GM12864 (cell line): ENCODE results near the gene BRIP1.

ENCODE experiments used
- DNase-seq: peaks from one replicate; pipeline ENCODE4 v3.0.0-alpha.2; 2011; ENCODE audit warnings: low read depth
- H3K4me3 ChIP-seq: 2 replicates; pipeline ENCODE4 v1.5.1; 2011; ENCODE audit warnings: mild to moderate bottlenecking, low read depth, low read length, control low read depth
- CTCF ChIP-seq: IDR thresholded peaks from 2 replicates; pipeline ENCODE4 v1.5.1; 2011; ENCODE audit warnings: low read depth, mild to moderate bottlenecking, moderate library complexity, low read length, control low read depth, inconsistent platforms; ENCODE audit errors: missing control alignments

BRIP1 gene

GRCh38 chr17:61662186-61662585 lies 201.1 kb downstream of the BRIP1 start:
- DNase-seq = no peak
- no peak for TF ChIP-seq CTCF
- no peak overlapping the region for H3K4me3 ChIP-seq

- TF ChIP-seq CTCF = no peak
- H3K4me3 ChIP-seq = no peak overlapping the region
- DNase-seq = no peak
Observed at GRCh38 chr17:61660746-61661485, 202.4 kb downstream of the BRIP1 start.

DNA sequence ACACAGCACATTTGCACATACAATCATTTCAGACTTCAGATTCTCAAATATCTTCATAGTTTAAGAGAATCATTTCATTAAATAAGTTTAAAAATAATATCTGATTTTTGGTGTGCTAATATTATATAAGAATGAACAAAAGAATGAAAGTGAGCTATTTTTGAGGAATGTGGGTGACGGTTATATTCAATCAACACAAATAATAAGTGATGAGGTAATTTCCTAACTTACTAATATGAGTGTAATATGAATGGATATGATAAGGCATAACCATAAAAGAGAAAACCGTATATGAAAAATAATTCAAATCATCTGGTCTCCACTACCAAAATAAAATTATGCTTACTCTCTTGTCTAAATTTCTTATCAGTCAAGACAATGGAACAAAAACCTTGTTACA lies 203.9 kb downstream of the BRIP1 start:
- no peak overlapping the region for H3K4me3 ChIP-seq
- no peak for TF ChIP-seq CTCF
- DNase-seq = no peak

- no peak for TF ChIP-seq CTCF
- no peak for DNase-seq
- no peak overlapping the region for H3K4me3 ChIP-seq
Observed at GRCh38 chr17:61658183-61658582, 205.1 kb downstream of the BRIP1 start.

DNA sequence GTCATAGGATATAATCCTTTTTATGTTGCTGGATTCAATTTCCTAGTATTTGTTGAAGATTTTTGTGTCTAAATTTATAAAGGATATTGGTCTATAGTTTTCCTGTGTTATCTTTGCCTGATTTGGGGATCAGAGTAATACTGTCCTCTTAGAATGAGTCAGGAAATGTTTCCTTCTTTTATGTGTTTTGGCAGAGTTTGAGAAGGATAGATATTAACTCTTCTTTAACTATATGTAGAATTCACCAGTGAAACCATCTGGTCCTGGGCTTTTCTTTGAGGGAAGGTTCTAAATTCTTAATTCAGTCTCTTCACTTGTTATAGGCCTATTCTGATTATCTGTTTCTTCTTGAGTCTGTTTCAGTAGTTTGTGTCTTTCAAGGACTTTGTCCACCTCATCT lies 206.0 kb downstream of the BRIP1 start:
- DNase-seq = no peak
- TF ChIP-seq CTCF = no peak
- no peak overlapping the region for H3K4me3 ChIP-seq

DNA sequence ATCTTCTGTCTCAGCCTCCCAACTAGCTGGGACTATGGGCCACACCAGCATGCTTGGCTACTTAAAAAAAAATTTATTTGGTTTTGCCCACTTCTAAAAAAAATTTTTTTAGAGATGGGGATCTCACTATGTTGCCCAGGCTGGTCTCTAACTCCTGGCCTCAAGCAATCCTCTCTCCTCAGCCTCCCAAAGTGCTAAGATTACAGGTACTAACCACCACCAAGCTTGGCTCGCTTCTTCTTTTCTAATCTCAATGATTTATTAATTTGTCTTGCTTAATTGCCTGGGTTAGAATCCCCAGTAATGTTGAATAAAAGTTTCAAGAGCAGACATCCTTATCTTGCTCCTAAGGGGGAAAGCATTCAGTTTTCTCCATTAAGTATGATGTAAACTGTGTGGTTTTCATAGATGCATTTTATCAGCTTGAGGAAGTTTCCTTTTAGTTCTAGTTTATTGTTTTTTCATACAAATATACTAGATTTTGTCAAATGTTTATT lies 206.6 kb downstream of the BRIP1 start:
- no peak for DNase-seq
- TF ChIP-seq CTCF = no peak
- no peak overlapping the region for H3K4me3 ChIP-seq

- no peak for DNase-seq
- TF ChIP-seq CTCF = no peak
- H3K4me3 ChIP-seq = no peak overlapping the region
Observed at GRCh38 chr17:61650749-61651148, 212.6 kb downstream of the BRIP1 start.
